Measurements from ENCODE around the gene CAMK1.

CAMK1 gene

DNA sequence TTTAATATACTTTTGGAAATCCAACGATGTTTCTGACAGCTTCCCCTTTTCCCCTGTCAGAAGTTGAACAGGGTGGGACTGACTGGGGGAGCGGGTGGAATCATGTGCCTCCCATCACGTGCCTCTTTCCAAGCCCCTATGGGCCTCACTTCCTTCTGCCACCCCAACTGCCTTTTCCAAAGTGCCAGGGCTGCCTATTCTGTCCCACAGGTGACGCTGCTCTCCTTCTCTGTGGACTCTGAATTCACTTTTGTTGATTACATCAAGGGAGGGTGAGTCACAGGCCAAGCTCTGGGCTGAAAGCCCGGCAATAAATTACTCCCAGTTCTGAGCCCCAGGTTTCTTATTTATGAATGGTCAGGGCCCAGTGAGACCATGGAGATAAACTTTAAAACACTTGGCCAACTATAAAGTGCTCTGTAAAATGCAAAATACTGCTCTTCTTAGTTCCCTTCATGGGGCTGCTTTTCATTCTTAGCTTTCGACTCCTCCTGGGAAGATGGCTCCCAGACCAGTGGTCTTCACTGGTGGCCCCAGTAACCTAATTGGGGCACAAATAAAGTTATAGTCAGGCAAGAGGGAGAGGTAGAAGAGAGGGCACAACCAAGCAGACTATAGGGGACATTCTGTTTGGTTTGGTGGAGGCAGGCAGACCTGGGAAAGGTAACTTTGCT, 53.8 kb downstream of the CAMK1 start:
- H3K27ac ChIP-seq = no peak overlapping the region
- peak; percentile 76 for DNase-seq
- H3K36me3 ChIP-seq (replicated peaks) = no peaks in the 10 kb centered on the region
- no peak overlapping the region for H3K4me3 ChIP-seq (ENCODE audit: low read depth, low read length)
- in situ Hi-C loops (cut with HindIII; ENCODE audit: low pct_ligation_motif_present, low sequenced_read_pairs) = no loop called here
- TF ChIP-seq CTCF (IDR thresholded peaks at IDR 0.05; ENCODE audit: low read depth, low read length, missing control alignments) = peak; percentile 94
- H3K27me3 ChIP-seq (replicated peaks) = no peaks in the 10 kb centered on the region

DNA sequence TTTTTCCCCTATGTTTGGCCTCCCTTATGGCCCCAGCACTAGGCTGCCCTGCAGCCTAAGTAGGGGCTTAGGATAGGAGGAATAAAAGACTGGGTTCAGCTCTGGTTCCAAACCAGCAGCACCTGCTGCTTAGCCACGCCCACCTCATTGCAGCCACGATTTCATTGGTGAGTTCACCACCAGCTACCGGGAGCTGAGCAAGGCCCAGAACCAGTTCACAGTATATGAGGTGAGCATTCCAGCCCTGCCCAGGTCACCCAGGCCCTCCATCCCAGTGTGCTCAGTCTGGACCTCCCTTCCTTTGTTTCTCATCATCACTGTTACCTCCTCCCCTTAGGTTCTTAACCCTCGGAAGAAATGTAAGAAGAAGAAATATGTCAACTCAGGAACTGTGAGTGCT, 54.6 kb downstream of the CAMK1 start:
- H3K27me3 ChIP-seq (replicated peaks) = no peaks in the 10 kb centered on the region
- H3K4me3 ChIP-seq (ENCODE audit: low read depth, low read length) = no peak overlapping the region
- no peak for TF ChIP-seq CTCF (IDR thresholded peaks at IDR 0.05; ENCODE audit: low read depth, low read length, missing control alignments)
- in situ Hi-C loops (cut with HindIII; ENCODE audit: low pct_ligation_motif_present, low sequenced_read_pairs) = no loop called here
- H3K27ac ChIP-seq = no peak overlapping the region
- no peak for DNase-seq
- H3K36me3 ChIP-seq (replicated peaks) = no peaks in the 10 kb centered on the region

GRCh38 chr3:9713142-9713541, 56.6 kb downstream of the CAMK1 start:
- no peak for TF ChIP-seq CTCF (IDR thresholded peaks at IDR 0.05; ENCODE audit: low read depth, low read length, missing control alignments)
- in situ Hi-C loops (cut with HindIII; ENCODE audit: low pct_ligation_motif_present, low sequenced_read_pairs) = no loop called here
- H3K4me3 ChIP-seq (ENCODE audit: low read depth, low read length) = no peak overlapping the region
- no peak overlapping the region for H3K27ac ChIP-seq
- no peaks in the 10 kb centered on the region for H3K36me3 ChIP-seq (replicated peaks)
- H3K27me3 ChIP-seq (replicated peaks) = no peaks in the 10 kb centered on the region
- no peak for DNase-seq

GRCh38 chr3:9712415-9712814, 57.3 kb downstream of the CAMK1 start:
- H3K4me3 ChIP-seq (ENCODE audit: low read depth, low read length) = no peak overlapping the region
- H3K27ac ChIP-seq = no peak overlapping the region
- H3K27me3 ChIP-seq (replicated peaks) = no peaks in the 10 kb centered on the region
- TF ChIP-seq CTCF (IDR thresholded peaks at IDR 0.05; ENCODE audit: low read depth, low read length, missing control alignments) = no peak
- no peak for DNase-seq
- no peaks in the 10 kb centered on the region for H3K36me3 ChIP-seq (replicated peaks)
- in situ Hi-C loops (cut with HindIII; ENCODE audit: low pct_ligation_motif_present, low sequenced_read_pairs) = no loop called here

- Histone ChIP-seq H3K27ac (no peak overlapping the region), H3K27me3 (replicated peaks) (no peaks in the 10 kb centered on the region), H3K36me3 (replicated peaks) (no peaks in the 10 kb centered on the region), H3K4me3 (ENCODE audit: low read depth, low read length) (no peak overlapping the region)
- DNase-seq = no peak
- TF ChIP-seq CTCF (IDR thresholded peaks at IDR 0.05; ENCODE audit: low read depth, low read length, missing control alignments) = no peak
- in situ Hi-C loops (cut with HindIII; ENCODE audit: low pct_ligation_motif_present, low sequenced_read_pairs) = no loop called here
Measured at GRCh38 chr3:9710174-9710739, 59.5 kb downstream of the CAMK1 start.
